ENCODE measurements around the gene TFCP2. TPM values are rescaled to one million over a fixed set of nuclear protein-coding genes. Genes with fewer than 3 reads are reported as not detected.

TFCP2 gene
- total and polyA plus RNA-seq, 2 donors from 2014 or later: 15.2 to 31.2 TPM

DNA sequence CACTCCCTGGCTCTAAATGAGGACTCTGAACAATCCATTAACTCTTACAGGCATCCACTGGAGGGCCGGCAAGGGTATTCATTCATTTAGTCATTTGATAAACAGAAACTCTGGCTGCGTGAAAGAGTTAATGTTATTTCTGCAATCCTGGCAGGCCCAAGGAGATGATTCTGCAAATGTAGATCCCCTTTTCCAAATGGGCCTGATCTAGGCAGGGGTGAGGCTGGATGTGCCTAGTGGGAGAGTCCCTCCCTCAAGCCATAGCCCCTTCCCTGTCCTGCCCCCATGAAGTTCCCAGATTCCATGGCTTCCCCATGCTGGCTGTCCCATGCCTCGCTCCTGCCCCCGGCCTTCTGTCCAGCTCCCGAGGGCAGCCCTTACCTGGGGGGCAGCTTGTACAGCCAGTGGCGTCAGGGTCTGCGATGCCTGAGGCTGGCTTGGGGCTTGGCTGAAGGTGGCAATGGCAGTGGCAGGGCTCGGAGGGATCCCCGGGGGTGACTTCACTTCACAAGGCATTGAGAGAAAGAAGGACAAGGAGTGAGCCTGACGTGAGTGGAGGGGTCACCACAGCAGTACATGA is 26.5 kb upstream of the TFCP2 start:
- Histone ChIP-seq H3K27me3 (ENCODE audit: control insufficient read depth, insufficient read depth, low read length) (no peaks in the 10 kb centered on the region), H3K4me1 (ENCODE audit: control insufficient read depth in 2 of 3, insufficient read depth in 2 of 3, low read depth in 1 of 3, low read length in 3 of 3) (peaks cover 0 to 2% (median 0%) of the 10 kb centered on the region in 3 donors), H3K4me3 (ENCODE audit: low read length in 3 of 3) (no peak overlapping the region), H3K9ac (ENCODE audit: low read length in 3 of 3) (no peak overlapping the region), H3K36me3 (ENCODE audit: control insufficient read depth in 2 of 3, insufficient read depth in 3 of 3, low read length in 3 of 3) (peaks cover 0 to 5% (median 0%) of the 10 kb centered on the region in 3 donors), H3K9me3 (ENCODE audit: control insufficient read depth in 2 of 3, insufficient read depth in 1 of 3, low read length in 3 of 3) (no peaks in the 10 kb centered on the region), H3K27ac (ENCODE audit: low read depth in 2 of 2, low read length in 2 of 2) (no peak overlapping the region)
- TF ChIP-seq CTCF (IDR thresholded peaks at IDR 0.05; ENCODE audit: borderline replicate concordance, extremely low read depth, insufficient read depth): no peak
- intact Hi-C loops (cut with DNase I): no loop called here
- no peak for DNase-seq
- no peak for FAIRE-seq

GRCh38 chr12:51198568-51199365 is 25.8 kb upstream of the TFCP2 start:
- no peak overlapping the region for H3K4me3 ChIP-seq (ENCODE audit: low read length in 3 of 3)
- DNase-seq (no peak), FAIRE-seq (no peak)
- H3K9me3 ChIP-seq (ENCODE audit: control insufficient read depth in 2 of 3, insufficient read depth in 1 of 3, low read length in 3 of 3): no peaks in the 10 kb centered on the region
- peaks cover 0 to 2% (median 0%) of the 10 kb centered on the region in 3 donors for H3K4me1 ChIP-seq (ENCODE audit: control insufficient read depth in 2 of 3, insufficient read depth in 2 of 3, low read depth in 1 of 3, low read length in 3 of 3)
- H3K27ac ChIP-seq (ENCODE audit: low read depth in 2 of 2, low read length in 2 of 2): no peak overlapping the region
- no peaks in the 10 kb centered on the region for H3K27me3 ChIP-seq (ENCODE audit: control insufficient read depth, insufficient read depth, low read length)
- peaks cover 0 to 5% (median 0%) of the 10 kb centered on the region in 3 donors for H3K36me3 ChIP-seq (ENCODE audit: control insufficient read depth in 2 of 3, insufficient read depth in 3 of 3, low read length in 3 of 3)
- H3K9ac ChIP-seq (ENCODE audit: low read length in 3 of 3): no peak overlapping the region
- no peak for TF ChIP-seq CTCF (IDR thresholded peaks at IDR 0.05; ENCODE audit: borderline replicate concordance, extremely low read depth, insufficient read depth)
- intact Hi-C loops (cut with DNase I): no loop called here

DNA sequence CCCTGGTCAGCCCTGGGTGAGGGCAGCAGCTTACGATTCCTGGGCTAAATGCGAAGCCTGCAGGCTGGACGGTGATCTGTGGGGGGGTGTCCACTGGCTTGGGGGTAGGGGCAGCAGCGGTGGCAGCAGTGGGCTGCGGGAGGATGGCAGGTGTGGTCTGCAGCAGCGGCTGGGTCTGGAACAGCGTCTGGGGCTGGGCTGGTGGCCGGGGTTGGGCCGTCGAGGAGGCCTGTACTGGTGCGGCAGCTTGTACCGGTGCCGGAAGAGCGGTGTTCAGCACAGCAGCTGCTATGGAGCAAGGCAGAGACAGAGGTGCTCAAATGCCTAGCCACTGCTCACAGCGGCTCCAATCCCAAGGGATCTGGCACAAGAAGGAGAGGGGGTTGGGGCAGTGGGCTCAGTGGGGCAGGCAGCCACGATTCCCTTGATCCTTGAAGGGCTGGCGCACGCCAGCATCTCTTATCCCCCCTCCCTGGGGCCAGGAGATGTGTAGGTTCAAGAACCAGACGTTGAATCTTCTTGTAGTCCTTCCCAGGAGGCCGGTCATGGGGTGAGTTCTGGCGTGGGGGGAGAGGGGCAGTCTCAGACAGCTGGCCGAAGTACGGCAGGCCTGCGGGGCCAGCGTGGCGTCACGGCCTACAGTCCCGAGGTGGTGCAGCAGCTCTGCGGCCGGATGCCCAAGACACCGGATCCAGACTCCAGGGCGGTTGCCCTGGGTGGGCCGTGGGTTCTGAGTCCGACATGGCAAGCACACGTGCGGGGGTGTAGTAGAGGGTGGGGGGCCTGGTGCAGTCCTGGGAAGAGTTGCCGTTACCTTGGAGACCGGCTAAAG is 25.0 kb upstream of the TFCP2 start:
- intact Hi-C loops (cut with DNase I): no loop called here
- FAIRE-seq (no peak), DNase-seq (peak in 1 of 5 donors; percentile 26)
- Histone ChIP-seq H3K27me3 (ENCODE audit: control insufficient read depth, insufficient read depth, low read length) (no peaks in the 10 kb centered on the region), H3K9me3 (ENCODE audit: control insufficient read depth in 2 of 3, insufficient read depth in 1 of 3, low read length in 3 of 3) (no peaks in the 10 kb centered on the region), H3K4me3 (ENCODE audit: low read length in 3 of 3) (no peak overlapping the region), H3K9ac (ENCODE audit: low read length in 3 of 3) (no peak overlapping the region), H3K27ac (ENCODE audit: low read depth in 2 of 2, low read length in 2 of 2) (no peak overlapping the region), H3K4me1 (ENCODE audit: control insufficient read depth in 2 of 3, insufficient read depth in 2 of 3, low read depth in 1 of 3, low read length in 3 of 3) (peaks cover 0 to 2% (median 0%) of the 10 kb centered on the region in 3 donors), H3K36me3 (ENCODE audit: control insufficient read depth in 2 of 3, insufficient read depth in 3 of 3, low read length in 3 of 3) (peaks cover 0 to 4% (median 0%) of the 10 kb centered on the region in 3 donors)
- TF ChIP-seq CTCF (IDR thresholded peaks at IDR 0.05; ENCODE audit: borderline replicate concordance, extremely low read depth, insufficient read depth): no peak
